ENCODE measurements around the gene SLC7A1.
A peak's percentile ranks its signal among the peaks of the same experiment; 100 is the strongest.

SLC7A1 gene

GRCh38 chr13:29484796-29485195, 110.7 kb downstream of the SLC7A1 start:
- no peak for DNase-seq

DNA sequence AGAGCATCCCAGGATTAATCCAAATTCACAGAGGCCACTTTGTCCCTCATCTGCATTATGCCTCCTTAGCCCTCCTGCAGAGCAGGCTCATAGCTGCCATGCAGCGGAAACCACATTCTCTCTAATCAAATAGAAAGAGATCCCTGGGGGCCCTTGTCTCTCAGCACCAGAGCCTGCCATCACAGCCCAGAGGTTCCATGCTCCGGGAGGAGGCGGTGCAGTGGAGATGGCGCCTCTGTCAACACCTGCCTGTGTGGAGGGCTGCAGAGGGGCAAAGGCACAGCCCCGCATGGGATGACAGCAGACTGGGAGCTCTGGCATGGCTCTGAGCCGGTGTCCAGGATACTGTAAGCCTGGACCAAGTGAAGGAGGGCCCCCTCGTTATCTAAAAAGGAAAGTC, 111.3 kb downstream of the SLC7A1 start:
- DNase-seq: no peak

GRCh38 chr13:29483623-29484022, 111.9 kb downstream of the SLC7A1 start:
- no peak for DNase-seq

- no peak for DNase-seq
These were observed 112.3 kb downstream of the SLC7A1 start for GRCh38 chr13:29483211-29483610.

GRCh38 chr13:29482504-29482903, 113.0 kb downstream of the SLC7A1 start:
- no peak for DNase-seq

DNA sequence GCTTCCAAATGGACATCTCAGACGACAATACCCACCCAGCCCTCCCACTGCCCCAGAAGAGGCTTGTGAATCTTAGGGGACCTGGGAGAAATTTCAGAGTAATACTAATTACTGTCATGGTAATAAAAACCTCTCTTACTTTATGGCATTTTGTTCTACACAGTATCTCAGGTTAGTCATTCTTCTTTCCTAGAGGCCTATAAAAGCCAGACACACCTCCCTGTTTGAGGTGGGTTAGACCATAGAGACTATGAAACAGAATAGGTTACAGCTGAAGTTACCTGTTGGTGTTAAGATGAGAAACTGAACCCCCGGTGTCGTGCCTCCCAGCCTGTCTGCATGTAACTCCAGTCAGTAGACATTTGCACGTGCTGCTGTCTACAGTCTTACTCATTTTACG, 113.9 kb downstream of the SLC7A1 start:
- DNase-seq: no peak

DNA sequence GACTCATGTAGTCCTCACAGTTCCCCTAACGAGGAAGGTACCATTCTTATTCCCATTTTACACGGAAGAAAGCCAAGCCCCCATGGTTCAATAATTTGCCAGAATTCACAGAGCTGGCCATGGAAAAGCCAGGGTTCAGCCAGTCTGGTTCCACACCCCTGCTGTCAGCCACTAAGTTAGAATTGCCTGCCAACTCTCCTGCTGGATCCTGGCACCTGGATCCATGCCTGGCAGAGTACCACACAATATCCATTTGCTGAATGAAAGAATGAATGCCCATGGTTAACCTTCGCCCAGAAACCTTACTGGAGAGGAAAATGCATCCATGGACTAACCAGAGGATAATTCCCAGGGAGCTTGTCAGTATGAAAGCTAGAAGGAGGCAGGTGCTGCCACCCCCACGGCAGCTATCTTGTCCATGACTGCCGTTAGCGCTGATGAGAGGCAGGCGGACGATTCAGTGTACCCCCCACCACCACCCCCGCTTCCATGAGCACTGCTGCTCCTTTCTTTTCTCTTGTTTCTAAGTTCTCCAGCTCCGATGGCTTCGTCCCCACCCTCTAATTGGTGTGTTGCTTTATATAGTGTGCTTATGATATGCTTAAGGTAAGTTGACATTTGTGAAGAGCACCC, 114.5 kb downstream of the SLC7A1 start:
- DNase-seq: no peak

DNA sequence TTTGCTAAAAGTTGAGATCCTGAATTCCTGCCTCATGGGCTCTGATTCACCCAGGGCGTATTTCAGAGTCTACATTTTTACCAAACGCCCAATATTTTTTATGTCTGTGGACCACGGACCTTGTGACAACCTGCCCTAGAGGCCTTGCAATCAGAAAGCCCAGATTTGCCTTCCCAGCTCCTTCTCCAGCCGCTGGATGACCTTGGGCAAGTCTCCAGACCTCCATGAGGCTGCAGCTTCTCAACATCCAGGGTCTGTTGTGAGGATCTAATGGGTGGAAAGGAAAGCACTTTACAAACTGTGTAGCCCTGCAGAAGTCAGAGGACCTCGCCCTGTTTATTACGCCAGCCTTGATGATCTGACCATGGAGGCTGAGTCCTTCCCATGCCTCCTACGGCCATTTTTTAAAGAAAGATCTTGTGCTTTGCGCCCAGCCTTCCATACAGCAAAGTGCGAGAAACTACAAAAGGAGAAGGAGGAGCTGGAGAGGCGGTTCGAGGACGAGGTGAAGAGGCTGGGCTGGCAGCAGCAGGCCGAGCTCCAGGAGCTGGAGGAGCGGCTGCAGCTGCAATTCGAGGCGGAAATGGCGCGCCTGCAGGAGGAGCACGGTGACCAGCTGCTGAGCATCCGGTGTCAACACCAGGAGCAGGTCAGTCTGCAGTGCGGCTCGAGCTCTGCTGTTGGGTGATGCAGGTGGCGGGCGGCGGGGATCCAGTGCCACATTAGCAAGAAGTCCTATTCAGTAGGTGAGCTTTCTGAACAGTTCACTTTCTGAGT, 115.6 kb downstream of the SLC7A1 start:
- no peak for DNase-seq

DNA sequence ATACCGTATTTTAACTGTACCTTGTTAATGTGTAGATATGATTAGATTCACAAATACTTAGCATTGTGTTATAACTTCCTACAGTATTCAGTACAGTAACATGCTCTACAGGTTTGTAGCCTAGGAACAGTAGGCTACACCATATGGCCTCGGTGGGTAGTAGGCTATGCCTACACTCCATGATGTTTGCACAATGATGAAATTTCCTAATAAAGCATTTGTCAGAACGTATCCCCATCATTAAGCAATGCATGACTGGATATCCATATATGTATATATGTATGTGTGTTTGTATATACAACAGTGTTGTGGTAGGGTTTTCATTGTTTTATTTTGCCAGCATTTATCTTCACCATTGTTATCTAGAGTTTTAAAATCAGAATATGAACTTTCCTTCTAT, 119.4 kb downstream of the SLC7A1 start:
- DNase-seq: no peak

GRCh38 chr13:29474991-29475390, 120.5 kb downstream of the SLC7A1 start:
- DNase-seq: no peak

DNA sequence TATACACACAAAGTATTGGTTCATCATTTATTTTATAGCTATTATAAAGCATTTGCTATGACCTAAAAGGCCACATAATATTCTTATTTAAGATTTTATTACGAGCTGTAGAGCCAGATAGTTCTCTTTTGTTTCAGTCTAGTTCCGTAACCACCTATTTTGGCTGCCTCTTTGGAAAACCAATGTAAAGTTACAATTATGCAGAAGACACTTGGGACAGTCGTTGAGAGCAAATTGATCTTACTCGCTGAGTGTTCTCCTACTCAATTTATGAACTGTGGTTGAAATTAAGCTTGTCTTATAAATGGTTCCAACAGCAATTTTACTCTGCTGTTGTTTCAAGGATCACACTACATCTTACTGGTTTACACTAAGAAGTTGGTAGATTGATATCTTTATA, 122.3 kb downstream of the SLC7A1 start:
- DNase-seq: no peak

GRCh38 chr13:29472332-29472961, 123.0 kb downstream of the SLC7A1 start:
- no peak for DNase-seq

- DNase-seq: no peak
These were observed 123.9 kb downstream of the SLC7A1 start for GRCh38 chr13:29471551-29471950.

- peak; percentile 51 for DNase-seq
These were observed 129.7 kb downstream of the SLC7A1 start for GRCh38 chr13:29465741-29466293.

DNA sequence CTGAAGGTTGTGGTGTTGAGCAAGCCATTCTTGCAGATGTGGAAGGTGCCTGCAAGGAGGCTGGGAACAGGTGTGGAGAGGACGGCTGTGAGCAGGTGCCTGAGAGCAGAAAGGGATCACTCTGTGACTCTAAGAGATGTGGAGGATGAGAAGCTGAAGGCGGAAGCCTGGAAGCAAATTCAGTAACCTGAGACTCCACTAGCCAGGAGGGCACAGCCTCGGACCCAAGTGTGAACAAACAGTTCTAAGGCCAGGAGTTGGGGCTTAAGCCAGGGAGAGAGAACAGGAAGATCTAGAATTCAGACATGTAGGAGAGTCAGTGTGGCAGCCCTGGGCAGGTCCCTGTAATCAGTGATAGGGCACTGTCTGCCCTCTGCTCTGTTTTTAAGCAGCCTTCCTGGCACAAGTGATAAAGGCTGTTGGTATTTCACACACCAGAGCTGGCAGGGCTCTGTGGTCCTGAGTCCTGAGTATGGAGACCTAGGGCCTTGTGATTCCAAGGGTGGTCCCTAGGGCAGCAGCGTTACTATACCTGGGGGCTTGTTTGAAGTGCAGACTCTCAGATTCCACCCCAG, 131.3 kb downstream of the SLC7A1 start:
- DNase-seq: no peak

DNA sequence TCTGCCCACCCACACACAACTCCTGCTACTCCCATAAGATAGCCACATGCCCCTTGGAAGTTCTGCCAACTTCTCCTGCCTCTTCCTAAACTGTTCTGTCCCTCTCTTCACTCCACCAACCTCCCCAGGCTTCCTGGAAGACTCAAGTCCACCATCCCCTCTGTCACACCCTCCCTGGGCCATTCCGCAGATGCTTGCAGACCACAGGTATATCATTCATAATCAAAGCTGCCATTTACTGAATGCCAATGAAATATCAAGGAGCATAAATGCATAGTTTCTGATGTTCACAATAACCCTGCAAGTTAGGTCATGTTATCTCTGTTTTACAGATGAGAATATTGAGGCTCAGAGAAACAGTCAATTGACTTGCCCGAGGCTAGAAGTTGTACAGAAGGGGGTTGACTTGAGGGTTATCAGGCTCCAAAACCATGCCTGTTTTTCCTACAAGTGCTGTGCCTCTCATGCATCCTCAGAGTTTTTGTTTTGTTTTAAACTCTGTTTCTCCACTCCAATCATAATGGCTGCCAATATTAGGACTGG, 135.6 kb downstream of the SLC7A1 start:
- DNase-seq: no peak

Measured in femur (tissue), 1 donor.